Measurements from ENCODE around the gene SKI.

SKI gene

DNA sequence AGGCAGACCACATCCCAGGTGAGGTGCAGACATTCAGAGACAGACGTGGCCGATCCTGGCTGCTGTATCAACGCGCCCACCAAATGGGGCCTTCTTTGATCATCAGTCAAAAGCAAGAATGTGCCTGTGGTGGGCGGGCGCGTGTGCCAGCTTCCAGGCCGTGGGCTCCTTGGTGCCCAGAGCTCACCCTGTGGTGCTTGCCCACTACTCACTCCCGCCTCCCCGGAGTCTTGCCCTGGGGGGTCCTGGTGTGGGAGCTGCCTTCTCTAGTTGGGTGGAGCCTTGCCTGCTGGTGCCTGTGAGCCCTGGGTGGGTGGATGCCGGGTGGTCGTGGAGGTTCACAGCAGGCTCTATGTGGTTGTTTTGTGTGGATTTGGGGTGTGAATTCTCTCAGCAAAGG, 70.6 kb downstream of the SKI start:
- Histone ChIP-seq H3K9me3 (replicated peaks in 1 of 2; ENCODE audit: control insufficient read depth in 2 of 2, insufficient read depth in 1 of 2, low read depth in 1 of 2, low read length in 2 of 2) (peaks cover 0 to 1% of the 10 kb centered on the region in 2 donors), H3K4me1 (ENCODE audit: control insufficient read depth in 2 of 2, insufficient read depth in 1 of 2, low read depth in 1 of 2, low read length in 2 of 2) (peaks cover 2 to 12% of the 10 kb centered on the region in 2 donors), H2AFZ (ENCODE audit: low read length) (no peak overlapping the region), H3K36me3 (replicated peaks in 1 of 2; ENCODE audit: control insufficient read depth in 2 of 2, insufficient read depth in 2 of 2, low read length in 2 of 2) (peaks cover 0 to 38% of the 10 kb centered on the region in 2 donors), H2BK12ac (ENCODE audit: low read length) (no peak overlapping the region), H3K27me3 (ENCODE audit: control insufficient read depth in 3 of 3, insufficient read depth in 3 of 3, low read depth in 1 of 3, low read length in 3 of 3) (no peaks in the 10 kb centered on the region), H4K8ac (ENCODE audit: low read depth, low read length) (no peak overlapping the region), H3K79me1 (ENCODE audit: low read depth, low read length) (peaks cover 49% of the 10 kb centered on the region), H3K9ac (ENCODE audit: low read depth, low read length, poor library complexity) (peak overlapping the region; percentile 50), H3K4me3 (ENCODE audit: low read length in 2 of 2) (no peak overlapping the region), H3K18ac (ENCODE audit: low read length) (peak overlapping the region; percentile 59), H2BK120ac (ENCODE audit: low read depth, low read length) (no peak overlapping the region), H2AK5ac (ENCODE audit: low read depth, low read length) (no peak overlapping the region), H3K27ac (replicated peaks; ENCODE audit: low read length) (no peak overlapping the region), H4K91ac (ENCODE audit: low read depth, low read length, poor library complexity) (no peak overlapping the region), H3K4ac (ENCODE audit: low read length) (no peak overlapping the region), H3K14ac (ENCODE audit: low read length) (no peak overlapping the region), H2BK5ac (ENCODE audit: low read length) (peak overlapping the region; percentile 27), H2BK15ac (ENCODE audit: low read length) (no peak overlapping the region), H3K4me2 (ENCODE audit: insufficient read depth, low read length, poor library complexity, severe bottlenecking) (no peak overlapping the region), H3K23ac (ENCODE audit: low read depth, low read length, poor library complexity) (no peak overlapping the region)
- DNase-seq (ENCODE audit: low spot score): no peak
- no CpG with 5 or more reads among the region's 12 CpGs for WGBS, 2 donors (ENCODE audit: extremely low coverage in 2 of 2, insufficient read length in 2 of 2, insufficient replicate concordance in 1 of 2)

DNA sequence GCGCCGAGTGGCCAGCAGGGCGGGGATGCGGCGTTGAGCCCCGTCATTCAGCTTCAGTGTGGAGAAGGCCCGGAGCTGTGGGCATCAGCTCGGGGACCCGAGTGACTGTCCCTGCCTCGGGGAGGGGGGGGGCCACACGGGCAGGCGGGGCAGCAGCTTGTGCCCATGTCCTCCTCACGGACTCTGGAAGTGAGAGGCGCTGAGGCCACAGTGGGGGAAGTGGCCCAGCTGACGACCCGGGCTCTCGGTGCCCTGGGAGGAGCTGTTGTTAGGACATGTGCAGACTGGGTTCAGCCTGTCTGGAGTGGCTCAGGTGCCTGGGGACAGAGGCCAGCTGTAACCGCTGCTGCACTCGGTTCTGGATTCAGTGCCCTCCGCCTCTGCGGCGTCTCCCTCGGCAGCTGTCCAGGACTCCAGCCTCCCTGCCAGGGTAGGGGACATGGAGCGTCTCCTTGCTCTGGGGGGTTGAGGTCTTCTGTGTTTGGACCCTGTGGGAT, 71.1 kb downstream of the SKI start:
- Histone ChIP-seq H2AK5ac (ENCODE audit: low read depth, low read length) (no peak overlapping the region), H3K14ac (ENCODE audit: low read length) (peak overlapping the region; percentile 31), H3K4me2 (ENCODE audit: insufficient read depth, low read length, poor library complexity, severe bottlenecking) (no peak overlapping the region), H3K4me3 (ENCODE audit: low read length in 2 of 2) (no peak overlapping the region), H4K91ac (ENCODE audit: low read depth, low read length, poor library complexity) (no peak overlapping the region), H3K23ac (ENCODE audit: low read depth, low read length, poor library complexity) (peak overlapping the region; percentile 20), H3K18ac (ENCODE audit: low read length) (peak overlapping the region; percentile 19), H2BK15ac (ENCODE audit: low read length) (no peak overlapping the region), H2BK5ac (ENCODE audit: low read length) (peak overlapping the region; percentile 27), H3K9me3 (replicated peaks in 1 of 2; ENCODE audit: control insufficient read depth in 2 of 2, insufficient read depth in 1 of 2, low read depth in 1 of 2, low read length in 2 of 2) (peaks cover 0 to 1% of the 10 kb centered on the region in 2 donors), H3K79me1 (ENCODE audit: low read depth, low read length) (peaks cover 49% of the 10 kb centered on the region), H3K27me3 (ENCODE audit: control insufficient read depth in 3 of 3, insufficient read depth in 3 of 3, low read depth in 1 of 3, low read length in 3 of 3) (no peaks in the 10 kb centered on the region), H2BK12ac (ENCODE audit: low read length) (no peak overlapping the region), H3K4ac (ENCODE audit: low read length) (no peak overlapping the region), H2BK120ac (ENCODE audit: low read depth, low read length) (no peak overlapping the region), H3K9ac (ENCODE audit: low read depth, low read length, poor library complexity) (peak overlapping the region; percentile 50), H2AFZ (ENCODE audit: low read length) (no peak overlapping the region), H3K36me3 (replicated peaks in 1 of 2; ENCODE audit: control insufficient read depth in 2 of 2, insufficient read depth in 2 of 2, low read length in 2 of 2) (peaks cover 4 to 39% of the 10 kb centered on the region in 2 donors), H4K8ac (ENCODE audit: low read depth, low read length) (no peak overlapping the region), H3K4me1 (ENCODE audit: control insufficient read depth in 2 of 2, insufficient read depth in 1 of 2, low read depth in 1 of 2, low read length in 2 of 2) (peaks cover 2 to 12% of the 10 kb centered on the region in 2 donors), H3K27ac (replicated peaks; ENCODE audit: low read length) (no peak overlapping the region)
- WGBS, 2 donors (ENCODE audit: extremely low coverage in 2 of 2, insufficient read length in 2 of 2, insufficient replicate concordance in 1 of 2): no CpG with 5 or more reads among the region's 24 CpGs
- no peak for DNase-seq (ENCODE audit: low spot score)

DNA sequence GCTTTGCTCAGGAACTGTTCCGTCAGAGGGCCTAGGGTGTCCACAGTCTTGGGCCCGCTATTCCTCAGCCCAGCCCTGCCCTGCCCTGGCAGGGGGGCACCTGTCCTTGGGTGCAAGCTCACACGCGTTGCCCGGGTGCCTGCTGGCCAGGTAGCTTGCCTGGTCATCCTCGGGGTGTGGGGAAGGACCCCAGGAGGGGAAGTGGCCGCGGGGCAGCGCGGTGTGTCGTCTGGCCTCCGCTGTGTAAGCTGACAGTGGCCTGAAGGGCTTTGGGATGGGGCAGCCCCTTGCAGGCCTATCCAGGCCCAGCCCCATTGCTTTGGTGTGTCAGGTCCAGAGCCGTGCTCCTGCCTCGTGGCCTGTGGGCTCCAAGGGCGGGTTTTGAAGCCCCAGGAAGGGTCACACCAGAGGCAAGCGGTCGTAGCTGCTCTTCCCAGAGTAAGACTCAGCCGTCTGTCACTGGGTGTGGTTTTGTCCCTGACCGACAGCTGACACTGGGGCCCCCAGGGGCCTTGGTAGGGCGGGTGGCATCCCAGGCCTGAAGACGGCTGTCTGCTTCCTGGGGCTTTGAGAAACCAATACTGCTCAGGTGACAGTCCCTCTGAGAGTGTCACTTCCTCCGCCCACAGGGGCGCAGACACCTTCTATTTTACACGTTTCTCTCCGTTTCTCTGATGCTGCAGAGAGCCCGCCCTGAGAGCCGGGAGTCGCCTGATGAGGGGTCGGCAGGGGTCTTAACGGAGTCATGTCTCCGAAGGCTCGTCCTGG, 72.1 kb downstream of the SKI start:
- H2BK15ac ChIP-seq (ENCODE audit: low read length): no peak overlapping the region
- H3K4me2 ChIP-seq (ENCODE audit: insufficient read depth, low read length, poor library complexity, severe bottlenecking): no peak overlapping the region
- H3K23ac ChIP-seq (ENCODE audit: low read depth, low read length, poor library complexity): peak overlapping the region; percentile 87
- H2AFZ ChIP-seq (ENCODE audit: low read length): no peak overlapping the region
- H2BK120ac ChIP-seq (ENCODE audit: low read depth, low read length): no peak overlapping the region
- peak overlapping the region; percentile 27 for H2BK5ac ChIP-seq (ENCODE audit: low read length)
- no CpG with 5 or more reads among the region's 32 CpGs for WGBS, 2 donors (ENCODE audit: extremely low coverage in 2 of 2, insufficient read length in 2 of 2, insufficient replicate concordance in 1 of 2)
- H3K9ac ChIP-seq (ENCODE audit: low read depth, low read length, poor library complexity): peak overlapping the region; percentile 38
- H3K4me1 ChIP-seq (ENCODE audit: control insufficient read depth in 2 of 2, insufficient read depth in 1 of 2, low read depth in 1 of 2, low read length in 2 of 2): peaks cover 2 to 10% of the 10 kb centered on the region in 2 donors
- peaks cover 44% of the 10 kb centered on the region for H3K79me1 ChIP-seq (ENCODE audit: low read depth, low read length)
- H2AK5ac ChIP-seq (ENCODE audit: low read depth, low read length): peak overlapping the region; percentile 40
- peaks cover 0 to 1% of the 10 kb centered on the region in 2 donors for H3K9me3 ChIP-seq (replicated peaks in 1 of 2; ENCODE audit: control insufficient read depth in 2 of 2, insufficient read depth in 1 of 2, low read depth in 1 of 2, low read length in 2 of 2)
- H3K27ac ChIP-seq (replicated peaks; ENCODE audit: low read length): no peak overlapping the region
- H3K4me3 ChIP-seq (ENCODE audit: low read length in 2 of 2): no peak overlapping the region
- H2BK12ac ChIP-seq (ENCODE audit: low read length): no peak overlapping the region
- no peak for DNase-seq (ENCODE audit: low spot score)
- H4K8ac ChIP-seq (ENCODE audit: low read depth, low read length): no peak overlapping the region
- peaks cover 15 to 46% of the 10 kb centered on the region in 2 donors for H3K36me3 ChIP-seq (replicated peaks in 1 of 2; ENCODE audit: control insufficient read depth in 2 of 2, insufficient read depth in 2 of 2, low read length in 2 of 2)
- H3K14ac ChIP-seq (ENCODE audit: low read length): no peak overlapping the region
- H4K91ac ChIP-seq (ENCODE audit: low read depth, low read length, poor library complexity): no peak overlapping the region
- H3K18ac ChIP-seq (ENCODE audit: low read length): peak overlapping the region; percentile 71
- no peaks in the 10 kb centered on the region for H3K27me3 ChIP-seq (ENCODE audit: control insufficient read depth in 3 of 3, insufficient read depth in 3 of 3, low read depth in 1 of 3, low read length in 3 of 3)
- no peak overlapping the region for H3K4ac ChIP-seq (ENCODE audit: low read length)

DNA sequence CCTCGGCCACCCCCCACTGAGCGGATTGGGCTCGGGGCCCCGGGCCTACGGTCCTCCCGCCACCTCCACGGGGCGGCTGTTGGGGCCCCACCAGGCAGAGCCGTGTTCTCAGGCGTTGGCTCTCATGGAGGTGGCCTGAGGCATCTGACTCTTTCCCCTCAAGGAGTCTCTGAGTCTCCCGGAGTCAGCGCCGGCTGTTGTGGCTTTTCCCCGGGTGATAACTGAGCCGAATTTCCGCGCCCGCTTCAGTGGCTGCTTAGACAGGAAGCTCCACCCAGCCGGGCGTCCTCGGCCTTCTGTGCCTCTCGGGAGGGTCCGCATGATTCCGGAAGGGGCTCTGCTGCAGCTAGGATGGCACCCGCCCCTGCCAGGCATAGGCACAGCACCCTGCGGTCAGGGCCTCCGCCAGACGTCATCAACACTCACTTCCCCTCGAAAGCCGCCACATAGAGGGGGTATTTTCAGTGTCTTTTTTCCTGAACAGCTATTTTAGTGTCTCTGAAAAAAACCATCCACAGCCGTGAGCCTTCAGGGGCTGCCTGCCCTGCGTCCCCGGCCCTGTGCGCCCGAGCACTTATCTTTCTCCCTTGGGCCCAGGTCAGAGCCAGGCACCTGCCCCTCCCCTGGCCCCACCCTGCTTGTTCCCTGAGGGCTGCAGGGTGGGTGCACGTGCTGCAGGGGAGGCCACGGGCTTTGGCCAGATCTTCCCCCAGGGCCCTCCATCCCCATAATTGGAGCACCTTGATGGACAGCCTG, 72.9 kb downstream of the SKI start:
- H3K36me3 ChIP-seq (replicated peaks in 1 of 2; ENCODE audit: control insufficient read depth in 2 of 2, insufficient read depth in 2 of 2, low read length in 2 of 2): peaks cover 19 to 51% of the 10 kb centered on the region in 2 donors
- peaks cover 0 to 1% of the 10 kb centered on the region in 2 donors for H3K9me3 ChIP-seq (replicated peaks in 1 of 2; ENCODE audit: control insufficient read depth in 2 of 2, insufficient read depth in 1 of 2, low read depth in 1 of 2, low read length in 2 of 2)
- WGBS, 2 donors (ENCODE audit: extremely low coverage in 2 of 2, insufficient read length in 2 of 2, insufficient replicate concordance in 1 of 2): no CpG with 5 or more reads among the region's 37 CpGs
- peak overlapping the region; percentile 5 for H3K18ac ChIP-seq (ENCODE audit: low read length)
- H3K9ac ChIP-seq (ENCODE audit: low read depth, low read length, poor library complexity): no peak overlapping the region
- H2BK12ac ChIP-seq (ENCODE audit: low read length): no peak overlapping the region
- no peak overlapping the region for H3K23ac ChIP-seq (ENCODE audit: low read depth, low read length, poor library complexity)
- no peak overlapping the region for H3K4ac ChIP-seq (ENCODE audit: low read length)
- H2BK15ac ChIP-seq (ENCODE audit: low read length): no peak overlapping the region
- H2AK5ac ChIP-seq (ENCODE audit: low read depth, low read length): no peak overlapping the region
- no peak overlapping the region for H2AFZ ChIP-seq (ENCODE audit: low read length)
- H2BK5ac ChIP-seq (ENCODE audit: low read length): peak overlapping the region; percentile 6
- H4K91ac ChIP-seq (ENCODE audit: low read depth, low read length, poor library complexity): no peak overlapping the region
- H3K27me3 ChIP-seq (ENCODE audit: control insufficient read depth in 3 of 3, insufficient read depth in 3 of 3, low read depth in 1 of 3, low read length in 3 of 3): no peaks in the 10 kb centered on the region
- peaks cover 2 to 10% of the 10 kb centered on the region in 2 donors for H3K4me1 ChIP-seq (ENCODE audit: control insufficient read depth in 2 of 2, insufficient read depth in 1 of 2, low read depth in 1 of 2, low read length in 2 of 2)
- H3K4me2 ChIP-seq (ENCODE audit: insufficient read depth, low read length, poor library complexity, severe bottlenecking): no peak overlapping the region
- H3K4me3 ChIP-seq (ENCODE audit: low read length in 2 of 2): no peak overlapping the region
- H3K27ac ChIP-seq (replicated peaks; ENCODE audit: low read length): no peak overlapping the region
- H2BK120ac ChIP-seq (ENCODE audit: low read depth, low read length): no peak overlapping the region
- H3K79me1 ChIP-seq (ENCODE audit: low read depth, low read length): peaks cover 50% of the 10 kb centered on the region
- no peak overlapping the region for H3K14ac ChIP-seq (ENCODE audit: low read length)
- DNase-seq (ENCODE audit: low spot score): no peak
- H4K8ac ChIP-seq (ENCODE audit: low read depth, low read length): no peak overlapping the region

Data from neuronal stem cell (in vitro differentiated cells).